ENCODE measurements around the gene WDR88.

DNA sequence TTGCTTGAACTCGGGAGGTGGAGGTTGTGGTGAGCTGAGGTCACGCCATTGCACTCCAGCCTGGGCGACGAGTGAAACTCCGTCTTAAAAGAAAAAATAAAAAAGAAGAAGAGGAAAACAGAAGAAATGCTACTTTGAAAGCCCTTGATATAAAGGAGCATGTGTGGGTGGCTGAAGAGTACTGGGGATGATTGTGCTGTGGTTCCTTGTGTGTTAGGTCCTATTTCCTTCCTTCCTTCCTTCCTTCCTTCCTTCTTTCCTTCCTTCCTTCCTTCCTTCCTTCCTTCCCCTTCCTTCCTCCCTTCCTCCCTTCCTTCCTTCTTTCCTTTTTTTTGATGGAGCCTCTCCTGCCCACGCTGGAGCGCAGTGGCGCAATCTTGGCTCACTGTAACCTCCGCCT, 14.3 kb downstream of the WDR88 start:
- no peak for TF ChIP-seq POLR2A (IDR thresholded peaks at IDR 0.05)
- TF ChIP-seq, protein P1, sequence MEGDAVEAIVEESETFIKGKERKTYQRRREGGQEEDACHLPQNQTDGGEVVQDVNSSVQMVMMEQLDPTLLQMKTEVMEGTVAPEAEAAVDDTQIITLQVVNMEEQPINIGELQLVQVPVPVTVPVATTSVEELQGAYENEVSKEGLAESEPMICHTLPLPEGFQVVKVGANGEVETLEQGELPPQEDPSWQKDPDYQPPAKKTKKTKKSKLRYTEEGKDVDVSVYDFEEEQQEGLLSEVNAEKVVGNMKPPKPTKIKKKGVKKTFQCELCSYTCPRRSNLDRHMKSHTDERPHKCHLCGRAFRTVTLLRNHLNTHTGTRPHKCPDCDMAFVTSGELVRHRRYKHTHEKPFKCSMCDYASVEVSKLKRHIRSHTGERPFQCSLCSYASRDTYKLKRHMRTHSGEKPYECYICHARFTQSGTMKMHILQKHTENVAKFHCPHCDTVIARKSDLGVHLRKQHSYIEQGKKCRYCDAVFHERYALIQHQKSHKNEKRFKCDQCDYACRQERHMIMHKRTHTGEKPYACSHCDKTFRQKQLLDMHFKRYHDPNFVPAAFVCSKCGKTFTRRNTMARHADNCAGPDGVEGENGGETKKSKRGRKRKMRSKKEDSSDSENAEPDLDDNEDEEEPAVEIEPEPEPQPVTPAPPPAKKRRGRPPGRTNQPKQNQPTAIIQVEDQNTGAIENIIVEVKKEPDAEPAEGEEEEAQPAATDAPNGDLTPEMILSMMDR (IDR thresholded peaks at IDR 0.05) = no peak
